HepG2 (cell line): ENCODE data around the gene SNRNP25.

Experiments
- EZH2 ChIP-seq: conservative IDR thresholded peaks from 2 replicates; pipeline ENCODE4 v1.6.1; 2012; ENCODE audit warnings: mild to moderate bottlenecking, low read depth, low read length, moderate library complexity
- IRF9 ChIP-seq: sonication (generic); formaldehyde crosslinking; IDR thresholded peaks from 2 replicates; pipeline ENCODE4 v1.8.0; 2022; ENCODE audit warnings: missing genetic modification reagents, mild to moderate bottlenecking, borderline replicate concordance
- POLR2AphosphoS2 ChIP-seq: IDR thresholded peaks from 2 replicates; pipeline ENCODE4 v1.6.1; 2011; ENCODE audit warnings: low read depth, low read length, improper control_type of control experiment
- POLR2AphosphoS5 ChIP-seq: IDR thresholded peaks from 2 replicates; pipeline ENCODE4 v1.6.1; 2012; ENCODE audit warnings: low read depth, low read length
- RAD51 ChIP-seq: fragments of 450-650 bp; IDR thresholded peaks from 2 replicates; pipeline ENCODE4 v1.6.1; 2016; ENCODE audit warnings: borderline replicate concordance
- RFX5 ChIP-seq: IDR thresholded peaks from 2 replicates; pipeline ENCODE4 v1.6.1; 2011; ENCODE audit warnings: low read depth, low read length, improper control_type of control experiment
- ZNF354B ChIP-seq: sonication (generic); formaldehyde crosslinking; IDR thresholded peaks from 2 replicates; pipeline ENCODE4 v1.8.0; 2022; ENCODE audit warnings: mild to moderate bottlenecking, missing genetic modification reagents
- ZNF775 ChIP-seq: sonication (generic); formaldehyde crosslinking; IDR thresholded peaks from 2 replicates; pipeline ENCODE4 v1.4.0; 2020; ENCODE audit warnings: missing genetic modification reagents, mild to moderate bottlenecking, moderate library complexity, borderline replicate concordance
- ZZZ3 ChIP-seq: sonication (generic); formaldehyde crosslinking; IDR thresholded peaks from 2 replicates; pipeline ENCODE4 v1.4.0; 2020; ENCODE audit warnings: missing genetic modification reagents, mild to moderate bottlenecking, borderline replicate concordance
- TF ChIP-seq, protein P1 (sequence below): sonication (generic); formaldehyde crosslinking; IDR thresholded peaks from 2 replicates; pipeline ENCODE4 v1.4.0; 2020; ENCODE audit warnings: missing genetic modification reagents
- TF ChIP-seq, protein P2 (sequence below): sonication (generic); formaldehyde crosslinking; IDR thresholded peaks from 2 replicates; pipeline ENCODE4 v1.5.0; 2020; ENCODE audit warnings: mild to moderate bottlenecking, missing genetic modification reagents, borderline replicate concordance
- TF ChIP-seq, protein P3 (sequence below): sonication (generic); formaldehyde crosslinking; IDR thresholded peaks from 2 replicates; pipeline ENCODE4 v1.5.0; 2020; ENCODE audit warnings: missing genetic modification reagents
- TF ChIP-seq, protein P4 (sequence below): sonication (generic); formaldehyde crosslinking; IDR thresholded peaks from 2 replicates; pipeline ENCODE4 v1.5.0; 2020; ENCODE audit warnings: mild to moderate bottlenecking, missing genetic modification reagents, moderate library complexity
- TF ChIP-seq, protein P5 (sequence below), 2 experiments: IDR thresholded peaks; 2 replicates each; pipeline ENCODE4 v1.6.1; 2011 to 2012; ENCODE audit warnings: low read length in 2 of 2, borderline replicate concordance in 1 of 2, low read depth in 1 of 2, mild to moderate bottlenecking in 1 of 2, moderate library complexity in 1 of 2

- TF ChIP-seq POLR2AphosphoS5: no peak
- no peak for TF ChIP-seq RAD51
- no peak for TF ChIP-seq ZNF775 (CRISPR knock-in tag)
- TF ChIP-seq IRF9 (CRISPR knock-in tag): no peak
- TF ChIP-seq, protein P1, sequence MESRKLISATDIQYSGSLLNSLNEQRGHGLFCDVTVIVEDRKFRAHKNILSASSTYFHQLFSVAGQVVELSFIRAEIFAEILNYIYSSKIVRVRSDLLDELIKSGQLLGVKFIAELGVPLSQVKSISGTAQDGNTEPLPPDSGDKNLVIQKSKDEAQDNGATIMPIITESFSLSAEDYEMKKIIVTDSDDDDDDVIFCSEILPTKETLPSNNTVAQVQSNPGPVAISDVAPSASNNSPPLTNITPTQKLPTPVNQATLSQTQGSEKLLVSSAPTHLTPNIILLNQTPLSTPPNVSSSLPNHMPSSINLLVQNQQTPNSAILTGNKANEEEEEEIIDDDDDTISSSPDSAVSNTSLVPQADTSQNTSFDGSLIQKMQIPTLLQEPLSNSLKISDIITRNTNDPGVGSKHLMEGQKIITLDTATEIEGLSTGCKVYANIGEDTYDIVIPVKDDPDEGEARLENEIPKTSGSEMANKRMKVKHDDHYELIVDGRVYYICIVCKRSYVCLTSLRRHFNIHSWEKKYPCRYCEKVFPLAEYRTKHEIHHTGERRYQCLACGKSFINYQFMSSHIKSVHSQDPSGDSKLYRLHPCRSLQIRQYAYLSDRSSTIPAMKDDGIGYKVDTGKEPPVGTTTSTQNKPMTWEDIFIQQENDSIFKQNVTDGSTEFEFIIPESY (CRISPR knock-in tag): no peak
- TF ChIP-seq, protein P2, sequence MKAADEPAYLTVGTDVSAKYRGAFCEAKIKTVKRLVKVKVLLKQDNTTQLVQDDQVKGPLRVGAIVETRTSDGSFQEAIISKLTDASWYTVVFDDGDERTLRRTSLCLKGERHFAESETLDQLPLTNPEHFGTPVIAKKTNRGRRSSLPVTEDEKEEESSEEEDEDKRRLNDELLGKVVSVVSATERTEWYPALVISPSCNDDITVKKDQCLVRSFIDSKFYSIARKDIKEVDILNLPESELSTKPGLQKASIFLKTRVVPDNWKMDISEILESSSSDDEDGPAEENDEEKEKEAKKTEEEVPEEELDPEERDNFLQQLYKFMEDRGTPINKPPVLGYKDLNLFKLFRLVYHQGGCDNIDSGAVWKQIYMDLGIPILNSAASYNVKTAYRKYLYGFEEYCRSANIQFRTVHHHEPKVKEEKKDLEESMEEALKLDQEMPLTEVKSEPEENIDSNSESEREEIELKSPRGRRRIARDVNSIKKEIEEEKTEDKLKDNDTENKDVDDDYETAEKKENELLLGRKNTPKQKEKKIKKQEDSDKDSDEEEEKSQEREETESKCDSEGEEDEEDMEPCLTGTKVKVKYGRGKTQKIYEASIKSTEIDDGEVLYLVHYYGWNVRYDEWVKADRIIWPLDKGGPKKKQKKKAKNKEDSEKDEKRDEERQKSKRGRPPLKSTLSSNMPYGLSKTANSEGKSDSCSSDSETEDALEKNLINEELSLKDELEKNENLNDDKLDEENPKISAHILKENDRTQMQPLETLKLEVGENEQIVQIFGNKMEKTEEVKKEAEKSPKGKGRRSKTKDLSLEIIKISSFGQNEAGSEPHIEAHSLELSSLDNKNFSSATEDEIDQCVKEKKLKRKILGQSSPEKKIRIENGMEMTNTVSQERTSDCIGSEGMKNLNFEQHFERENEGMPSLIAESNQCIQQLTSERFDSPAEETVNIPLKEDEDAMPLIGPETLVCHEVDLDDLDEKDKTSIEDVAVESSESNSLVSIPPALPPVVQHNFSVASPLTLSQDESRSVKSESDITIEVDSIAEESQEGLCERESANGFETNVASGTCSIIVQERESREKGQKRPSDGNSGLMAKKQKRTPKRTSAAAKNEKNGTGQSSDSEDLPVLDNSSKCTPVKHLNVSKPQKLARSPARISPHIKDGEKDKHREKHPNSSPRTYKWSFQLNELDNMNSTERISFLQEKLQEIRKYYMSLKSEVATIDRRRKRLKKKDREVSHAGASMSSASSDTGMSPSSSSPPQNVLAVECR (CRISPR knock-in tag): no peak
- TF ChIP-seq, protein P3, sequence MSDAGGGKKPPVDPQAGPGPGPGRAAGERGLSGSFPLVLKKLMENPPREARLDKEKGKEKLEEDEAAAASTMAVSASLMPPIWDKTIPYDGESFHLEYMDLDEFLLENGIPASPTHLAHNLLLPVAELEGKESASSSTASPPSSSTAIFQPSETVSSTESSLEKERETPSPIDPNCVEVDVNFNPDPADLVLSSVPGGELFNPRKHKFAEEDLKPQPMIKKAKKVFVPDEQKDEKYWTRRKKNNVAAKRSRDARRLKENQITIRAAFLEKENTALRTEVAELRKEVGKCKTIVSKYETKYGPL (CRISPR knock-in tag): no peak
- TF ChIP-seq, protein P4, sequence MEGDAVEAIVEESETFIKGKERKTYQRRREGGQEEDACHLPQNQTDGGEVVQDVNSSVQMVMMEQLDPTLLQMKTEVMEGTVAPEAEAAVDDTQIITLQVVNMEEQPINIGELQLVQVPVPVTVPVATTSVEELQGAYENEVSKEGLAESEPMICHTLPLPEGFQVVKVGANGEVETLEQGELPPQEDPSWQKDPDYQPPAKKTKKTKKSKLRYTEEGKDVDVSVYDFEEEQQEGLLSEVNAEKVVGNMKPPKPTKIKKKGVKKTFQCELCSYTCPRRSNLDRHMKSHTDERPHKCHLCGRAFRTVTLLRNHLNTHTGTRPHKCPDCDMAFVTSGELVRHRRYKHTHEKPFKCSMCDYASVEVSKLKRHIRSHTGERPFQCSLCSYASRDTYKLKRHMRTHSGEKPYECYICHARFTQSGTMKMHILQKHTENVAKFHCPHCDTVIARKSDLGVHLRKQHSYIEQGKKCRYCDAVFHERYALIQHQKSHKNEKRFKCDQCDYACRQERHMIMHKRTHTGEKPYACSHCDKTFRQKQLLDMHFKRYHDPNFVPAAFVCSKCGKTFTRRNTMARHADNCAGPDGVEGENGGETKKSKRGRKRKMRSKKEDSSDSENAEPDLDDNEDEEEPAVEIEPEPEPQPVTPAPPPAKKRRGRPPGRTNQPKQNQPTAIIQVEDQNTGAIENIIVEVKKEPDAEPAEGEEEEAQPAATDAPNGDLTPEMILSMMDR (CRISPR knock-in tag): no peak
- TF ChIP-seq ZNF354B (CRISPR knock-in tag): no peak
- TF ChIP-seq, protein P5, sequence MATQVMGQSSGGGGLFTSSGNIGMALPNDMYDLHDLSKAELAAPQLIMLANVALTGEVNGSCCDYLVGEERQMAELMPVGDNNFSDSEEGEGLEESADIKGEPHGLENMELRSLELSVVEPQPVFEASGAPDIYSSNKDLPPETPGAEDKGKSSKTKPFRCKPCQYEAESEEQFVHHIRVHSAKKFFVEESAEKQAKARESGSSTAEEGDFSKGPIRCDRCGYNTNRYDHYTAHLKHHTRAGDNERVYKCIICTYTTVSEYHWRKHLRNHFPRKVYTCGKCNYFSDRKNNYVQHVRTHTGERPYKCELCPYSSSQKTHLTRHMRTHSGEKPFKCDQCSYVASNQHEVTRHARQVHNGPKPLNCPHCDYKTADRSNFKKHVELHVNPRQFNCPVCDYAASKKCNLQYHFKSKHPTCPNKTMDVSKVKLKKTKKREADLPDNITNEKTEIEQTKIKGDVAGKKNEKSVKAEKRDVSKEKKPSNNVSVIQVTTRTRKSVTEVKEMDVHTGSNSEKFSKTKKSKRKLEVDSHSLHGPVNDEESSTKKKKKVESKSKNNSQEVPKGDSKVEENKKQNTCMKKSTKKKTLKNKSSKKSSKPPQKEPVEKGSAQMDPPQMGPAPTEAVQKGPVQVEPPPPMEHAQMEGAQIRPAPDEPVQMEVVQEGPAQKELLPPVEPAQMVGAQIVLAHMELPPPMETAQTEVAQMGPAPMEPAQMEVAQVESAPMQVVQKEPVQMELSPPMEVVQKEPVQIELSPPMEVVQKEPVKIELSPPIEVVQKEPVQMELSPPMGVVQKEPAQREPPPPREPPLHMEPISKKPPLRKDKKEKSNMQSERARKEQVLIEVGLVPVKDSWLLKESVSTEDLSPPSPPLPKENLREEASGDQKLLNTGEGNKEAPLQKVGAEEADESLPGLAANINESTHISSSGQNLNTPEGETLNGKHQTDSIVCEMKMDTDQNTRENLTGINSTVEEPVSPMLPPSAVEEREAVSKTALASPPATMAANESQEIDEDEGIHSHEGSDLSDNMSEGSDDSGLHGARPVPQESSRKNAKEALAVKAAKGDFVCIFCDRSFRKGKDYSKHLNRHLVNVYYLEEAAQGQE (IDR thresholded peaks at IDR 0.05; ENCODE audit: borderline replicate concordance in 1 of 2, low read depth in 1 of 2, low read length in 2 of 2): no peak
- no peak for TF ChIP-seq ZZZ3 (CRISPR knock-in tag)
- TF ChIP-seq POLR2AphosphoS2: no peak
- TF ChIP-seq EZH2: no peak
- TF ChIP-seq RFX5: no peak
Observed at GRCh38 chr16:74051-74746, 20.6 kb downstream of the SNRNP25 start.
